Duodenal mucosa (tissue), 2 donors: ENCODE results near the gene MED9.
A peak's percentile ranks its signal among the peaks of the same experiment; 100 is the strongest.

Experiments used
- H3K27ac ChIP-seq: one replicate; pipeline ENCODE4 v1.7.0; 2013; ENCODE audit warnings: low read depth, low read length
- H3K27me3 ChIP-seq, 2 donors: one replicate each; pipeline ENCODE4 v1.7.0; 2013; ENCODE audit warnings: low read length in 2 of 2, control low read depth in 1 of 2; ENCODE audit not compliant: insufficient read depth in 2 of 2, control insufficient read depth in 1 of 2
- H3K36me3 ChIP-seq, 2 donors: one replicate each; pipeline ENCODE4 v1.7.0; 2013; ENCODE audit warnings: low read length in 2 of 2, control low read depth in 1 of 2; ENCODE audit not compliant: insufficient read depth in 2 of 2, control insufficient read depth in 1 of 2
- H3K4me1 ChIP-seq, 2 donors: one replicate each; pipeline ENCODE4 v1.7.0; 2013; ENCODE audit warnings: low read length in 2 of 2, control low read depth in 1 of 2; ENCODE audit not compliant: insufficient read depth in 2 of 2, control insufficient read depth in 1 of 2
- H3K4me3 ChIP-seq, 2 donors: one replicate each; pipeline ENCODE4 v1.7.0; 2013; ENCODE audit warnings: low read length in 2 of 2, low read depth in 1 of 2
- H3K9ac ChIP-seq, 2 donors: one replicate each; pipeline ENCODE4 v1.7.0; 2013; ENCODE audit warnings: low read length in 2 of 2, low read depth in 1 of 2
- H3K9me3 ChIP-seq, 2 donors: one replicate each; pipeline ENCODE4 v1.7.0; 2013; ENCODE audit warnings: low read length in 2 of 2, control low read depth in 1 of 2; ENCODE audit not compliant: control insufficient read depth in 1 of 2

The MED9 gene

GRCh38 chr17:17440938-17441675 lies 35.7 kb upstream of the MED9 start:
- no peaks in the 10 kb centered on the region for H3K9me3 ChIP-seq
- H3K9ac ChIP-seq: no peak overlapping the region
- H3K27ac ChIP-seq: no peak overlapping the region
- H3K36me3 ChIP-seq: no peaks in the 10 kb centered on the region
- peaks cover 0 to 7% of the 10 kb centered on the region in 2 donors for H3K4me1 ChIP-seq
- H3K4me3 ChIP-seq: no peak overlapping the region
- no peaks in the 10 kb centered on the region for H3K27me3 ChIP-seq

- Histone ChIP-seq H3K9me3 (no peaks in the 10 kb centered on the region), H3K36me3 (no peaks in the 10 kb centered on the region), H3K4me3 (no peak overlapping the region), H3K4me1 (peaks cover 0 to 7% of the 10 kb centered on the region in 2 donors), H3K27me3 (no peaks in the 10 kb centered on the region), H3K9ac (no peak overlapping the region), H3K27ac (no peak overlapping the region)
Measured at GRCh38 chr17:17443173-17443572, 33.6 kb upstream of the MED9 start.

- no peak overlapping the region for H3K4me3 ChIP-seq
- H3K4me1 ChIP-seq: peaks cover 0 to 7% of the 10 kb centered on the region in 2 donors
- no peak overlapping the region for H3K9ac ChIP-seq
- no peaks in the 10 kb centered on the region for H3K9me3 ChIP-seq
- no peaks in the 10 kb centered on the region for H3K36me3 ChIP-seq
- H3K27me3 ChIP-seq: no peaks in the 10 kb centered on the region
- H3K27ac ChIP-seq: no peak overlapping the region
Measured at GRCh38 chr17:17445296-17445924, 31.4 kb upstream of the MED9 start.

GRCh38 chr17:17445925-17446665 lies 30.7 kb upstream of the MED9 start:
- Histone ChIP-seq H3K9me3 (no peaks in the 10 kb centered on the region), H3K27me3 (no peaks in the 10 kb centered on the region), H3K36me3 (no peaks in the 10 kb centered on the region), H3K4me1 (peaks cover 0 to 7% of the 10 kb centered on the region in 2 donors), H3K9ac (no peak overlapping the region), H3K4me3 (no peak overlapping the region), H3K27ac (peak overlapping the region; percentile 16)

- H3K4me1 ChIP-seq: peaks cover 0 to 7% of the 10 kb centered on the region in 2 donors
- peak overlapping the region; percentile 16 for H3K27ac ChIP-seq
- no peaks in the 10 kb centered on the region for H3K27me3 ChIP-seq
- no peaks in the 10 kb centered on the region for H3K9me3 ChIP-seq
- no peak overlapping the region for H3K4me3 ChIP-seq
- no peaks in the 10 kb centered on the region for H3K36me3 ChIP-seq
- H3K9ac ChIP-seq: no peak overlapping the region
Measured at GRCh38 chr17:17446666-17447155, 30.1 kb upstream of the MED9 start.

- Histone ChIP-seq H3K36me3 (no peaks in the 10 kb centered on the region), H3K9me3 (no peaks in the 10 kb centered on the region), H3K27ac (no peak overlapping the region), H3K4me1 (peaks cover 0 to 7% of the 10 kb centered on the region in 2 donors), H3K4me3 (no peak overlapping the region), H3K9ac (no peak overlapping the region), H3K27me3 (no peaks in the 10 kb centered on the region)
Measured at GRCh38 chr17:17447264-17447663, 29.5 kb upstream of the MED9 start.

- H3K9ac ChIP-seq: no peak overlapping the region
- no peak overlapping the region for H3K27ac ChIP-seq
- H3K36me3 ChIP-seq: no peaks in the 10 kb centered on the region
- H3K9me3 ChIP-seq: no peaks in the 10 kb centered on the region
- H3K4me1 ChIP-seq: peaks cover 0 to 7% of the 10 kb centered on the region in 2 donors
- H3K27me3 ChIP-seq: no peaks in the 10 kb centered on the region
- no peak overlapping the region for H3K4me3 ChIP-seq
Measured at GRCh38 chr17:17448076-17448475, 28.7 kb upstream of the MED9 start.

- no peak overlapping the region for H3K27ac ChIP-seq
- H3K36me3 ChIP-seq: no peaks in the 10 kb centered on the region
- H3K9ac ChIP-seq: no peak overlapping the region
- H3K4me3 ChIP-seq: no peak overlapping the region
- no peaks in the 10 kb centered on the region for H3K27me3 ChIP-seq
- no peaks in the 10 kb centered on the region for H3K9me3 ChIP-seq
- H3K4me1 ChIP-seq: peaks cover 0 to 7% of the 10 kb centered on the region in 2 donors
Measured at GRCh38 chr17:17448723-17449122, 28.1 kb upstream of the MED9 start.

- Histone ChIP-seq H3K36me3 (no peaks in the 10 kb centered on the region), H3K27me3 (no peaks in the 10 kb centered on the region), H3K4me1 (no peaks in the 10 kb centered on the region), H3K4me3 (no peak overlapping the region), H3K9me3 (no peaks in the 10 kb centered on the region), H3K9ac (no peak overlapping the region), H3K27ac (no peak overlapping the region)
Measured at GRCh38 chr17:17453088-17453487, 23.7 kb upstream of the MED9 start.

- Histone ChIP-seq H3K9ac (no peak overlapping the region), H3K27me3 (no peaks in the 10 kb centered on the region), H3K36me3 (no peaks in the 10 kb centered on the region), H3K4me1 (no peaks in the 10 kb centered on the region), H3K27ac (no peak overlapping the region), H3K4me3 (no peak overlapping the region), H3K9me3 (no peaks in the 10 kb centered on the region)
Measured at GRCh38 chr17:17454276-17454675, 22.5 kb upstream of the MED9 start.
